ENCODE results near the gene RASA3.

GRCh38 chr13:114104655-114105520 is 27.5 kb downstream of the RASA3 start:
- TF ChIP-seq CTCF (IDR thresholded peaks at IDR 0.05 in 2 of 3, conservative IDR thresholded peaks at IDR 0.05 in 1 of 3; ENCODE audit: borderline replicate concordance in 1 of 3, insufficient read depth in 1 of 3, low read depth in 2 of 3, low read length in 2 of 3) (no peak), POLR2A (IDR thresholded peaks at IDR 0.05; ENCODE audit: borderline replicate concordance, extremely low read depth, insufficient read depth, insufficient read length) (no peak), POLR2AphosphoS5 (IDR thresholded peaks at IDR 0.05; ENCODE audit: low read depth, low read length) (no peak), RAD21 (IDR thresholded peaks at IDR 0.05; ENCODE audit: low read depth) (no peak), EGR1 (IDR thresholded peaks at IDR 0.05; ENCODE audit: low read depth) (no peak), FOSL1 (IDR thresholded peaks at IDR 0.05; ENCODE audit: low read depth) (no peak)
- TF ChIP-seq, protein P1, sequence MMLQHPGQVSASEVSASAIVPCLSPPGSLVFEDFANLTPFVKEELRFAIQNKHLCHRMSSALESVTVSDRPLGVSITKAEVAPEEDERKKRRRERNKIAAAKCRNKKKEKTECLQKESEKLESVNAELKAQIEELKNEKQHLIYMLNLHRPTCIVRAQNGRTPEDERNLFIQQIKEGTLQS (IDR thresholded peaks at IDR 0.05), result no peak

Data from HCT116 (cell line).